ENCODE results near the gene GTF3C1. TPM values are rescaled to one million over a fixed set of nuclear protein-coding genes. Genes with fewer than 3 reads are reported as not detected.

GTF3C1 gene
- total RNA-seq, 2 donors from 2014 or later = 64.0 to 77.2 TPM

DNA sequence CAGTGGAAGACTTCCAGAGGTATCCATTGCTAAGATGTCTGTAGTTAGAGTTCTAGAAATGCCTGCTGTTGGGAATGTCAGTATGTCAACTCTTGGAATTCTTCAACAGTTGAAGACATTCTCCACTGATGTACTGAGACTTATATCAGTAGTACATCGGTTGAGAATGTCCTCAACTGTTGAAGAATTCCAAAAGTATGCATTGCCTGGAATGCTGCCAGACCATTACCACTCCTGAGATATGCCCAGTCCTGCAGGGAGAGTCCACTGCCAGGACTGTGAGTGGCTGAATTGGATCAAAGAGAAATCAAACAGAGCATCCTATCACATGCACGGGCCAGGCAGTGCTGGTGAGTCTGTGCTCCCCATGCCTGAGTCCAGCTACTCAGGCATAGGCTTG, 105.7 kb downstream of the GTF3C1 start:
- TF ChIP-seq, protein P1, sequence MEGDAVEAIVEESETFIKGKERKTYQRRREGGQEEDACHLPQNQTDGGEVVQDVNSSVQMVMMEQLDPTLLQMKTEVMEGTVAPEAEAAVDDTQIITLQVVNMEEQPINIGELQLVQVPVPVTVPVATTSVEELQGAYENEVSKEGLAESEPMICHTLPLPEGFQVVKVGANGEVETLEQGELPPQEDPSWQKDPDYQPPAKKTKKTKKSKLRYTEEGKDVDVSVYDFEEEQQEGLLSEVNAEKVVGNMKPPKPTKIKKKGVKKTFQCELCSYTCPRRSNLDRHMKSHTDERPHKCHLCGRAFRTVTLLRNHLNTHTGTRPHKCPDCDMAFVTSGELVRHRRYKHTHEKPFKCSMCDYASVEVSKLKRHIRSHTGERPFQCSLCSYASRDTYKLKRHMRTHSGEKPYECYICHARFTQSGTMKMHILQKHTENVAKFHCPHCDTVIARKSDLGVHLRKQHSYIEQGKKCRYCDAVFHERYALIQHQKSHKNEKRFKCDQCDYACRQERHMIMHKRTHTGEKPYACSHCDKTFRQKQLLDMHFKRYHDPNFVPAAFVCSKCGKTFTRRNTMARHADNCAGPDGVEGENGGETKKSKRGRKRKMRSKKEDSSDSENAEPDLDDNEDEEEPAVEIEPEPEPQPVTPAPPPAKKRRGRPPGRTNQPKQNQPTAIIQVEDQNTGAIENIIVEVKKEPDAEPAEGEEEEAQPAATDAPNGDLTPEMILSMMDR (IDR thresholded peaks at IDR 0.05) = no peak
- H3K4me3 ChIP-seq = no peak overlapping the region
- no peak overlapping the region for H3K27ac ChIP-seq
- H3K4me1 ChIP-seq = no peaks in the 10 kb centered on the region
- no peaks in the 10 kb centered on the region for H3K27me3 ChIP-seq
- H3K36me3 ChIP-seq = no peaks in the 10 kb centered on the region
- DNase-seq (ENCODE audit: low spot score) = no peak
- H3K9me3 ChIP-seq = peaks cover 0 to 23% of the 10 kb centered on the region in 2 donors

DNA sequence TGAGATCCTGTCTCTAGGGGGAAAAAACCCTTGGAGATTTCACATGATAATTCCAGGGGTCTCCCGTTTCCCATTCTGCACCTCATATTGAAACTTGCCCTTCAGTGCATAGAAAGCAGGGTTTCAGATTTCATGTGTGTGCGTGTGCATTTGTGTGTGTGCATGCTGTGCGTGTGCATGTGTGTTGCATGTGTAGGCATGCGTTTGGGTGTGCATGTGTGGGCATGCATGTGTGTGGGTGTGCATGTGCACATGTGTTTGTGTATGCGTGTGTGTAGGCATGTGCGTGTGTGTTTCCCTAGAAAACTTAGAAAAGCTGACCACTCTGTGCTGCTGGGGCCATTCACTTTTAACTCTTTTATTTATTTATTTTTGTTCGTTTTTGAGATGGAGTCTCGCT, 107.7 kb downstream of the GTF3C1 start:
- H3K9me3 ChIP-seq = peaks cover 0 to 16% of the 10 kb centered on the region in 2 donors
- H3K4me3 ChIP-seq = no peak overlapping the region
- H3K27me3 ChIP-seq = no peaks in the 10 kb centered on the region
- no peaks in the 10 kb centered on the region for H3K36me3 ChIP-seq
- TF ChIP-seq, protein P1 (IDR thresholded peaks at IDR 0.05) = no peak
- DNase-seq (ENCODE audit: low spot score) = no peak
- no peaks in the 10 kb centered on the region for H3K4me1 ChIP-seq
- H3K27ac ChIP-seq = no peak overlapping the region

DNA sequence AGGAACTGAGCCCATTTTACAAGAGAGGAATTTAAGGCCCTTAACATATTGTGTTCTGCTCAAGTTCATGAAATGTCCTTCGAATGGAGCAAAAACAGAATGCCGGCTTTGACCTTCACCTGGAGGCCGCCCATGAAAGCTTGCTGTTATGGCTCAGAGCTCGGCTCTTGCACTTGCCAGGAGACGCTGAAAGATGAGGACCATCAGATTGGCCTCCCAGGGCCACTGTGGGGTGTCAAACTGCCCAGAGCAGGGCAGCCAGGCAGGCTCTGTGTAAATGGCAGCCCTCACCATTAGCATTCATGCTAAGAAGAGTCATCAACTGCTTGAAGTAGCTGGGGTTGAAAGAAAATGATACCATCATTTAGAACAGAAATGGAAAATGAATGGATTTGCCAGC, 108.4 kb downstream of the GTF3C1 start:
- Histone ChIP-seq H3K27ac (no peak overlapping the region), H3K27me3 (no peaks in the 10 kb centered on the region), H3K9me3 (peaks cover 0 to 12% of the 10 kb centered on the region in 2 donors), H3K36me3 (no peaks in the 10 kb centered on the region), H3K4me1 (no peaks in the 10 kb centered on the region), H3K4me3 (no peak overlapping the region)
- no peak for DNase-seq (ENCODE audit: low spot score)
- TF ChIP-seq, protein P1 (IDR thresholded peaks at IDR 0.05) = no peak

DNA sequence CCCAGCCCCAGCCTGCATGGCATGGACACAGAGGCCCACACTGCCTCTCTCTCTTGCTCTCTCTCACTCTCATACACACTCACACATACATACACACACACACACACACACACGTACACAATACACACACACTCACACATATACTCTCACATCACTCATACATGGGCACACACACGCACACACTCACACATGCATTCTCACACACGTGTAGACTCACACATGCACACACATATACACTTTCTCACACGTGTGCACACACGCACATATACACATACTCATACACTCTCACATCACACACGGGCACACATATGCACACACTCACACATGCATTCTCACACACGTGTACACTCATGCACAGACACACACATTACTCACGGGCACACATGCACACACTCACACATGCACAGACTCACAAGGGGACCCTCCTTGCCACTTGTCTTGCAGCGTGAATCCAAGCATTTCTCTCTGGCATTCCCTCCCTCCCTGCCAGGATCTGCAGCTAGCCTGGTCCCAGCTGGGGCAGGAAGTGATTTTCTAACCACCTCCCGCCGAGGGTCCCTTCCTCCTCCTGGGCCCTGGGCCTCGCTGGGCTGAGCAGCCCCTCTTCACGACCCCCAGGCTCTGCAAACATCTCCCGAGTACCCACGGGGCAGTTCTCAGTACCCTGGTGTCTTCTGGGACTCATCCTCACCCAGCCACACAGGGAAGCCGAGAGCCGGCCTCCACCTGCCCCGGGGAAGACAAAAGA, 110.3 kb downstream of the GTF3C1 start:
- H3K27me3 ChIP-seq = no peaks in the 10 kb centered on the region
- TF ChIP-seq, protein P1 (IDR thresholded peaks at IDR 0.05) = no peak
- H3K4me1 ChIP-seq = no peaks in the 10 kb centered on the region
- no peak overlapping the region for H3K27ac ChIP-seq
- no peak for DNase-seq (ENCODE audit: low spot score)
- H3K36me3 ChIP-seq = no peaks in the 10 kb centered on the region
- H3K4me3 ChIP-seq = no peak overlapping the region
- peaks cover 0 to 7% of the 10 kb centered on the region in 2 donors for H3K9me3 ChIP-seq

DNA sequence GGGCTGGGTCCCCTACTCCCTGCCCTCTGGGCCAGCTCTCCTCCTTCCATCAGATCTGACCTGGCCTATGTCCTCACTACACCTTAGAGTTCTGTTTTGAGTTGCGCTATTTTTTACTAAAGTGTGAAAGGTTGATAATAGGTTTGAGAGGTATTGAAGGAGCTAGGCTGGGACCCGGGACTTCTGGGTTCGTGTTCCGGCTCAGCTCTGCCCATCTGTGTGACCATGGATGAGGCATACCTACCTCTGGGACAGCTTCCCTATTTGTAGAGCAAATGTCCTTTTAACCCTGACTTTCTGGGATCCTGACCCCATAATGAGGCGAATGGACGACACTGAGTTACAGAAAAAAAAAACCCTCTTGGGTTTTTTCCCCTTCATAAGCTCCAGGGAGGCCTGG, 111.8 kb downstream of the GTF3C1 start:
- TF ChIP-seq, protein P1 (IDR thresholded peaks at IDR 0.05) = no peak
- no peak for DNase-seq (ENCODE audit: low spot score)
- no peaks in the 10 kb centered on the region for H3K36me3 ChIP-seq
- no peaks in the 10 kb centered on the region for H3K4me1 ChIP-seq
- H3K9me3 ChIP-seq = no peaks in the 10 kb centered on the region
- no peak overlapping the region for H3K27ac ChIP-seq
- no peaks in the 10 kb centered on the region for H3K27me3 ChIP-seq
- no peak overlapping the region for H3K4me3 ChIP-seq

All from right atrium auricular region (tissue), 2 donors.